ENCODE results near the gene MDP1.

GRCh38 chr14:24211311-24211710, 4.6 kb downstream of the MDP1 start:
- no peak for TF ChIP-seq NRF1 (IDR thresholded peaks at IDR 0.05; ENCODE audit: low read depth, low read length)
- no peak for TF ChIP-seq TCF12 (IDR thresholded peaks at IDR 0.05)
- no peak for TF ChIP-seq POLR2AphosphoS5 (IDR thresholded peaks at IDR 0.05; ENCODE audit: low read depth, low read length)
- TF ChIP-seq USF1 (IDR thresholded peaks at IDR 0.05; ENCODE audit: borderline replicate concordance, low read depth), result no peak
- TF ChIP-seq CTCF (IDR thresholded peaks at IDR 0.05), result no peak
- no peak for TF ChIP-seq TAF1 (IDR thresholded peaks at IDR 0.05; ENCODE audit: borderline replicate concordance, low read depth, low read length)
- no peak for TF ChIP-seq ELF1 (IDR thresholded peaks at IDR 0.05)
- TF ChIP-seq, protein P1, sequence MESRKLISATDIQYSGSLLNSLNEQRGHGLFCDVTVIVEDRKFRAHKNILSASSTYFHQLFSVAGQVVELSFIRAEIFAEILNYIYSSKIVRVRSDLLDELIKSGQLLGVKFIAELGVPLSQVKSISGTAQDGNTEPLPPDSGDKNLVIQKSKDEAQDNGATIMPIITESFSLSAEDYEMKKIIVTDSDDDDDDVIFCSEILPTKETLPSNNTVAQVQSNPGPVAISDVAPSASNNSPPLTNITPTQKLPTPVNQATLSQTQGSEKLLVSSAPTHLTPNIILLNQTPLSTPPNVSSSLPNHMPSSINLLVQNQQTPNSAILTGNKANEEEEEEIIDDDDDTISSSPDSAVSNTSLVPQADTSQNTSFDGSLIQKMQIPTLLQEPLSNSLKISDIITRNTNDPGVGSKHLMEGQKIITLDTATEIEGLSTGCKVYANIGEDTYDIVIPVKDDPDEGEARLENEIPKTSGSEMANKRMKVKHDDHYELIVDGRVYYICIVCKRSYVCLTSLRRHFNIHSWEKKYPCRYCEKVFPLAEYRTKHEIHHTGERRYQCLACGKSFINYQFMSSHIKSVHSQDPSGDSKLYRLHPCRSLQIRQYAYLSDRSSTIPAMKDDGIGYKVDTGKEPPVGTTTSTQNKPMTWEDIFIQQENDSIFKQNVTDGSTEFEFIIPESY (IDR thresholded peaks at IDR 0.05; ENCODE audit: borderline replicate concordance, low read depth), result no peak
- no peak for TF ChIP-seq EZH2phosphoT487 (IDR thresholded peaks at IDR 0.05; ENCODE audit: borderline replicate concordance, low read depth)
- TF ChIP-seq SIN3A (IDR thresholded peaks at IDR 0.05; ENCODE audit: borderline replicate concordance, low read depth, low read length), result no peak
- no peak for TF ChIP-seq EP300 (IDR thresholded peaks at IDR 0.05; ENCODE audit: borderline replicate concordance in 1 of 2, low read depth in 1 of 2, low read length in 1 of 2)
- no peak for TF ChIP-seq JUND (IDR thresholded peaks at IDR 0.05)

All from SK-N-SH (cell line).